HEK293 (cell line): ENCODE data around the gene MYOM3.

Source experiments
- CTCF ChIA-PET: fragments of 350-600 bp; formaldehyde crosslinking; extraction: SDS; loops from one replicate; lab custom pipeline; 2021; ENCODE audit warnings: antibody characterized with exemption; lab: Yijun Ruan, JAX
- POLR2A ChIA-PET: fragments of 300-600 bp; formaldehyde crosslinking; extraction: SDS; loops from one replicate; lab custom pipeline; 2020; ENCODE audit warnings: antibody characterized with exemption, inconsistent platforms; lab: Yijun Ruan, JAX
- H3K27ac ChIP-seq: fragments of 200-500 bp; sonication (Bioruptor generic); 2 replicates; pipeline ENCODE4 v1.5.1; 2014; ENCODE audit warnings: low read depth, low read length, control low read depth, inconsistent platforms; ENCODE audit errors: extremely low read depth
- H3K36me3 ChIP-seq, 2 experiments: fragments of 200-500 bp in 1 of 2; sonication (Bioruptor generic) in 1 of 2; 1 replicate in 1 of 2; 2 replicates in 1 of 2; pipeline ENCODE4 v1.5.1; 2014 to 2017; ENCODE audit warnings: inconsistent platforms in 2 of 2, low read length in 2 of 2; ENCODE audit not compliant: control insufficient read depth in 2 of 2, insufficient read depth in 1 of 2
- H3K4me1 ChIP-seq: fragments of 200-500 bp; sonication (Bioruptor generic); 2 replicates; pipeline ENCODE4 v1.5.1; 2014; ENCODE audit warnings: mild to moderate bottlenecking, low read length, inconsistent platforms; ENCODE audit not compliant: control insufficient read depth, insufficient read depth
- H3K4me3 ChIP-seq: 2 replicates; pipeline ENCODE4 v1.5.1; 2011; ENCODE audit warnings: low read depth, mild to moderate bottlenecking, control low read depth, low read length, moderate library complexity
- H3K9me3 ChIP-seq: fragments of 200-500 bp; sonication (Bioruptor generic); 2 replicates; pipeline ENCODE4 v1.5.1; 2014; ENCODE audit warnings: low read depth, low read length, inconsistent platforms; ENCODE audit not compliant: control insufficient read depth, insufficient read depth
- CTCF ChIP-seq: fragments of 450-650 bp; formaldehyde crosslinking; IDR thresholded peaks from 2 replicates; pipeline ENCODE4 v1.5.1; 2016; ENCODE audit warnings: missing biosample characterization, missing genetic modification characterization
- EGR2 ChIP-seq: fragments of 450-650 bp; formaldehyde crosslinking; IDR thresholded peaks from 2 replicates; pipeline ENCODE4 v1.5.1; 2016; ENCODE audit warnings: low read depth, missing biosample characterization, missing genetic modification characterization
- GLI2 ChIP-seq: fragments of 450-650 bp; formaldehyde crosslinking; IDR thresholded peaks from 2 replicates; pipeline ENCODE4; 2017; ENCODE audit warnings: missing biosample characterization, missing genetic modification characterization, low read depth, borderline replicate concordance
- OVOL3 ChIP-seq: fragments of 450-650 bp; formaldehyde crosslinking; IDR thresholded peaks from 2 replicates; pipeline ENCODE4 v1.5.1; 2016; ENCODE audit warnings: missing biosample characterization, missing genetic modification characterization
- SCRT1 ChIP-seq: fragments of 450-650 bp; formaldehyde crosslinking; IDR thresholded peaks from 2 replicates; pipeline ENCODE4 v1.5.1; 2016; ENCODE audit warnings: missing biosample characterization, missing genetic modification characterization, borderline replicate concordance
- ZFHX2 ChIP-seq: fragments of 450-650 bp; formaldehyde crosslinking; conservative IDR thresholded peaks from 2 replicates; pipeline ENCODE4 v1.5.1; 2016; ENCODE audit warnings: missing biosample characterization, missing genetic modification characterization
- ZNF18 ChIP-seq: fragments of 450-650 bp; formaldehyde crosslinking; IDR thresholded peaks from 2 replicates; pipeline ENCODE4 v1.5.1; 2016; ENCODE audit warnings: missing biosample characterization, missing genetic modification characterization
- ZNF266 ChIP-seq: fragments of 450-650 bp; formaldehyde crosslinking; IDR thresholded peaks from 2 replicates; pipeline ENCODE4 v1.5.1; 2016; ENCODE audit warnings: missing biosample characterization, missing genetic modification characterization, low read depth
- ZNF280C ChIP-seq: fragments of 450-650 bp; formaldehyde crosslinking; IDR thresholded peaks from 2 replicates; pipeline ENCODE4 v1.5.1; 2016; ENCODE audit warnings: missing biosample characterization, missing genetic modification characterization
- ZNF544 ChIP-seq: fragments of 450-650 bp; formaldehyde crosslinking; IDR thresholded peaks from 2 replicates; pipeline ENCODE4 v1.5.0; 2017; ENCODE audit warnings: missing biosample characterization, missing genetic modification characterization
- ZNF623 ChIP-seq: fragments of 450-650 bp; formaldehyde crosslinking; IDR thresholded peaks from 2 replicates; pipeline ENCODE4 v1.5.1; 2016; ENCODE audit warnings: missing biosample characterization, missing genetic modification characterization
- ZNF747 ChIP-seq: fragments of 450-650 bp; formaldehyde crosslinking; IDR thresholded peaks from 2 replicates; pipeline ENCODE4 v1.5.1; 2016; ENCODE audit warnings: missing biosample characterization, missing genetic modification characterization
- ZNF76 ChIP-seq: fragments of 450-650 bp; formaldehyde crosslinking; IDR thresholded peaks from 2 replicates; pipeline ENCODE4; 2016; ENCODE audit warnings: low read depth, missing biosample characterization, missing genetic modification characterization, borderline replicate concordance
- TF ChIP-seq, protein P1 (sequence below): fragments of 450-650 bp; formaldehyde crosslinking; IDR thresholded peaks from 2 replicates; pipeline ENCODE4 v1.5.1; 2016; ENCODE audit warnings: missing biosample characterization, missing genetic modification characterization
- TF ChIP-seq, protein P2 (sequence below): fragments of 450-650 bp; formaldehyde crosslinking; IDR thresholded peaks from 2 replicates; pipeline ENCODE4 v1.5.1; 2016; ENCODE audit warnings: missing biosample characterization, missing genetic modification characterization

MYOM3 gene

GRCh38 chr1:24109686-24110475, 2.1 kb downstream of the MYOM3 start:
- CTCF ChIA-PET, result interaction anchor here (0.6 to 1.8 kb wide), 3 partner anchors 38 to 160 kb away, joined by 4 to 5 read pairs (median 4); no protein-coding TSS in a partner anchor
- POLR2A ChIA-PET, result no interaction called here
- 0 out of 2 replicates have a peak, but pooled peaks cover 2% of the 10 kb centered on the region for H3K4me1 ChIP-seq
- TF ChIP-seq ZFHX2, result peak; percentile 88
- TF ChIP-seq, protein P1, sequence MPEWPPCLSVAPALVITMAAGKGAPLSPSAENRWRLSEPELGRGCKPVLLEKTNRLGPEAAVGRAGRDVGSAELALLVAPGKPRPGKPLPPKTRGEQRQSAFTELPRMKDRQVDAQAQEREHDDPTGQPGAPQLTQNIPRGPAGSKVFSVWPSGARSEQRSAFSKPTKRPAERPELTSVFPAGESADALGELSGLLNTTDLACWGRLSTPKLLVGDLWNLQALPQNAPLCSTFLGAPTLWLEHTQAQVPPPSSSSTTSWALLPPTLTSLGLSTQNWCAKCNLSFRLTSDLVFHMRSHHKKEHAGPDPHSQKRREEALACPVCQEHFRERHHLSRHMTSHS (tag by site-specific recombination), result no peak
- TF ChIP-seq SCRT1 (tag by site-specific recombination), result no peak
- TF ChIP-seq EGR2 (tag by site-specific recombination), result peak; percentile 60; the same call in 1 of the 2 replicates
- TF ChIP-seq ZNF266 (tag by site-specific recombination), result no peak
- no peak for TF ChIP-seq OVOL3 (tag by site-specific recombination)
- no peak for TF ChIP-seq CTCF (tag by site-specific recombination)
- TF ChIP-seq, protein P2, sequence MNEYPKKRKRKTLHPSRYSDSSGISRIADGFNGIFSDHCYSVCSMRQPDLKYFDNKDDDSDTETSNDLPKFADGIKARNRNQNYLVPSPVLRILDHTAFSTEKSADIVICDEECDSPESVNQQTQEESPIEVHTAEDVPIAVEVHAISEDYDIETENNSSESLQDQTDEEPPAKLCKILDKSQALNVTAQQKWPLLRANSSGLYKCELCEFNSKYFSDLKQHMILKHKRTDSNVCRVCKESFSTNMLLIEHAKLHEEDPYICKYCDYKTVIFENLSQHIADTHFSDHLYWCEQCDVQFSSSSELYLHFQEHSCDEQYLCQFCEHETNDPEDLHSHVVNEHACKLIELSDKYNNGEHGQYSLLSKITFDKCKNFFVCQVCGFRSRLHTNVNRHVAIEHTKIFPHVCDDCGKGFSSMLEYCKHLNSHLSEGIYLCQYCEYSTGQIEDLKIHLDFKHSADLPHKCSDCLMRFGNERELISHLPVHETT (tag by site-specific recombination), result no peak
- H3K36me3 ChIP-seq, result no peaks in the 10 kb centered on the region
- no peak overlapping the region for H3K4me3 ChIP-seq
- H3K27ac ChIP-seq, result no peak overlapping the region
- H3K9me3 ChIP-seq, result no peaks in the 10 kb centered on the region

- Histone ChIP-seq H3K9me3 (no peaks in the 10 kb centered on the region), H3K4me1 (0 out of 2 replicates have a peak, but pooled peaks cover 2% of the 10 kb centered on the region), H3K27ac (no peak overlapping the region), H3K36me3 (no peaks in the 10 kb centered on the region), H3K4me3 (no peak overlapping the region)
- ChIA-PET POLR2A (no interaction called here), CTCF (interaction anchor here (0.5 to 0.6 kb wide), 2 partner anchors 90 to 130 kb away, joined by 3 to 5 read pairs; no protein-coding TSS in a partner anchor)
- 0 out of 2 replicates have a peak, but pooled peaks have one; percentile 23 for TF ChIP-seq ZNF623 (tag by site-specific recombination)
- no peak for TF ChIP-seq ZNF280C (tag by site-specific recombination)
- TF ChIP-seq ZNF747 (tag by site-specific recombination), result no peak
- no peak for TF ChIP-seq ZNF18 (tag by site-specific recombination)
- TF ChIP-seq ZNF544 (tag by site-specific recombination), result no peak
- TF ChIP-seq GLI2 (tag by site-specific recombination), result no peak
- no peak for TF ChIP-seq ZNF76 (tag by site-specific recombination)
Observed at GRCh38 chr1:24109166-24109483, 2.8 kb downstream of the MYOM3 start.
